ENCODE measurements around the gene CCHCR1.

CCHCR1 gene

DNA sequence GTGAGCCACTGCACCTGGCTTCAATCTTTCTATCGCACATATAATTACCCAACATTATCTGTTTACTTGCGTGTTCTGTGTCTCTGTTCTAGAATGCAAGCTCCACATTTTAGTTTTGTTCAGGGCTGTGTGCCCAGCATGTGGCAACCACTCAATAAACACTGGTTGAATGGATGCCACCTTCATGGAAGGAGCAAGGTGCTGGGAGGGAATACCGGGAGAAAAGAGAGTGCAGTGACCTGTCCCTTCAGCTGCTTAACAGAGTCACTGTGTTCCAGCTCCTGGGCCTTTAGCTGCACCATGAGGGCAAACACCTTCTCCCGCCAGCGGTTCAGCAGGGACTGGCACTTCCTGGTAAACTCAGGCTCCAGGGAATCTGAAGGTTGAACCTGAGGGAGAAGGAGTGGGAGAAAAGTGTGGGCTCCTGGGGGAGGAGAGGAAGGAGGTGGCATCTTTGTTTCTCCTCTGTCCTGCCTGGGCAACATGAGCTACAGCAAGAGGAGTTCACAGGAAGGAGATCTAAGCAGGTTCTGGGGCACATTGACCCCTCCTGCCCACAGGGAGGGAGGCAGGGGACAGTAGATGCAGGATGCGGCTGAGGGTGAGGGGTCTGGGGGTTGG is 7.7 kb downstream of the CCHCR1 start:
- no peak for TF ChIP-seq JUND (IDR thresholded peaks at IDR 0.05; ENCODE audit: low read depth)
- no peak for DNase-seq (ENCODE audit: low read depth in 1 of 2, low spot score in 1 of 2)
- in situ Hi-C loops (cut with HindIII; ENCODE audit: low pct_unique_long_range_greater_than_20kb, low sequenced_read_pairs) = no loop called here

DNA sequence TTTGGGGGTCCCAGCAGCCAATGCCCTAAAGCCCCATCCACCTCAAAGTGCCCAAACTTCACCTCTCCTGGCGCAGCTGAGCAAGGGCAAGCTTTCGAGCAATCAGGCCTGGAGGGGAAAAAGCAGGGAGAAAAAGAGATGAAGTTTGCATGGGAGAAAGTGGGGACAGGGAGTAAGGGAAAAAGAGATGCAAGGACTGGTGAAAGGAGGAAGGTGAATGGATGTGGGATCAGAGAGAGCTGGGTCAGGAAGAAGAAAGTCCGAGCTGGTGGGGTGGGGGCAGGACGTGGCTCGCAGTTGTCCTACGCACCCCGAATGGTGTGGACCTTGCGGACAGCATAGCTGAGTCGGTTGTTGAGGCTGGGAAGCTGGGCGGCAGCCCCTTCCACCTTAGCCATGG is 12.2 kb downstream of the CCHCR1 start:
- DNase-seq (ENCODE audit: low read depth in 1 of 2, low spot score in 1 of 2) = no peak
- in situ Hi-C loops (cut with HindIII; ENCODE audit: low pct_unique_long_range_greater_than_20kb, low sequenced_read_pairs) = no loop called here
- TF ChIP-seq JUND (IDR thresholded peaks at IDR 0.05; ENCODE audit: low read depth) = no peak

DNA sequence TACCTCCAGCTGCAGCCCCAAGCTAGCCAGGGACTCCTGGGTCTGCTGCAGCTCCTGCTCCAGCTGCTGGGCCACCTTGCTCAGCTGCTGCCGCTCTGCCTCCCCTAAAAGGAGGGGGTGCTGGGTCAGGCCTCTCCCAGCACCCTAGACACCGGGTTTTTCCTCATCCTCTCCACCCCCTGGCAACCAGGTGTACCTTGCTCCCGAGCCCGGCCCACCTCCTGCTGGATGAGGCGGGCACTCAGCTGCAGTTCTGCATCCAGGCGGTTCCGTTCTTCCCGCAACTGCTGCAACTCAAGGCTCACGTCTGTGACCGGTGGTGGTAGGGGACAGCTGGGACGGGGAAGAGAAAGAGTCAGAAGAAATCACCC is 12.6 kb downstream of the CCHCR1 start:
- no peak for DNase-seq (ENCODE audit: low read depth in 1 of 2, low spot score in 1 of 2)
- in situ Hi-C loops (cut with HindIII; ENCODE audit: low pct_unique_long_range_greater_than_20kb, low sequenced_read_pairs) = no loop called here
- TF ChIP-seq JUND (IDR thresholded peaks at IDR 0.05; ENCODE audit: low read depth) = no peak

DNA sequence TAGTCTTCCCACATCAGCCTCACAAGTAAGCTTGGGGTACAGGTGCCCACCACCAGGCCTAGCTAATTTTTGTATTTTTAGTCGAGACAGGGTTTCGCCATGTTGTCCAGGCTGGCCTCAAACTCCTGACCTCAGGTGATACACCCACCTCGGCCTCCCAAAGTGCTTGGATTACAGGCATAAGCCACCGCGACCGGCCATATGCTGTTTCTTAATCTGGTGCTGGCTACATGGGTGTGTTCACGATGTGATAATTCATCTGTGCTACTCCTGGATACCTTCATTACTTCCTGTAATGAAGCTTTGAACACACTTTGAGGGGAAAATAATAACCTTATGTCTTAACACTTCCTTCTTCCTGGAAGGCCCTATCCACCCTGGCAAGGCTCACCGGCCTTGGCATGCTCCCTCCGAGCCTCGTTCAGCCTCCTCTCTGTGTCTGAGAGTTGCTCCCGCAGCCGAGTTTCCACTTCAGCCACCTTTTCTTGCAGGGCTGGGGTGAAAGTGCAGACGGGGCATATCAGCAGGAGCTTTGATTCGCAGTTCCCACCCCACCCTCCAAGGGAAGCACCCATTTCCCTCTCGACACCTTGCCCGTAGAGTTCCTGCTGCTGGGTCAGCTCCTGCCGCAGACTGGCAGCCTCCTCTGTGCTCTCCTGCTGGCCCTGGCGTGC is 13.2 kb downstream of the CCHCR1 start:
- in situ Hi-C loops (cut with HindIII; ENCODE audit: low pct_unique_long_range_greater_than_20kb, low sequenced_read_pairs) = no loop called here
- TF ChIP-seq JUND (IDR thresholded peaks at IDR 0.05; ENCODE audit: low read depth) = no peak
- no peak for DNase-seq (ENCODE audit: low read depth in 1 of 2, low spot score in 1 of 2)

DNA sequence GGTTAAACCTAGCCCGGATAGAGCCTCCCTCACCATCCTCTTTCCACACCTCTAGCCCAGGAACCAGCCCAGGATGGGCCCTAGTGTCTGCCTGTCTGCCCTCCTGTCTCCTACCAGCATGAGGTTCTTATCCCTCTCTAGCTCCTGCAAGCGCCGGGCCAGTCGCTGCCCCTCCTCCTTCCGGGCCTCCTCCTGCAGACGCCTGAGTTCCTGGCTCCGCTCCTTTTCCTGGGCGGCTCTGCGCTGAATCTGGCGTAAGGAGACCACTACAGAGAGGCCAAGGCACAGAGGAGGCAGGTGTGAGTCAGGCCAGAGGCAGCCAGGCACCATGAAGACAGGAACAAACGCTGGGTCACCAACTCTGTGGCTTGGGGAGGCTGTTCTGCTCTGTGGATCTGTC is 14.5 kb downstream of the CCHCR1 start:
- in situ Hi-C loops (cut with HindIII; ENCODE audit: low pct_unique_long_range_greater_than_20kb, low sequenced_read_pairs) = no loop called here
- TF ChIP-seq JUND (IDR thresholded peaks at IDR 0.05; ENCODE audit: low read depth) = no peak
- no peak for DNase-seq (ENCODE audit: low read depth in 1 of 2, low spot score in 1 of 2)

DNA sequence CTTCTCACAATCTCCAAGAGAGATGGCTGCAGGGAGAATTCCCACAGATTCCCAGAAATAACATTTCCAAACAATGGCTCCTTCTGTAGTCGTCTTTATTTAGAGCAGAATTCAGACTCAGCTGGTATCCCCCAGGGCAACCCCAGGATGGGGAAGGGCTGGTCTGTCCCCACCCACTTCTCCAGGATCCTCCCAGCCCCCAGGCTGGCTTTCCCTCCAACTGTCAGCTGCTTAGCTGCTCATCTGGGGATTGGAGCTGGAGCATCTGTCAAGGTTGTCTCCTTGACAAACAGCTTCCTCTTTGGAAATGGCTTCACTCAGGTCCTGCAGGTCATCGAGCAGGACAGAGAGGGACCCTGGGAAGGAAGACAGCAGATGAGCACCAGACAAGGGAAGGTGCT is 15.2 kb downstream of the CCHCR1 start:
- TF ChIP-seq JUND (IDR thresholded peaks at IDR 0.05; ENCODE audit: low read depth) = no peak

DNA sequence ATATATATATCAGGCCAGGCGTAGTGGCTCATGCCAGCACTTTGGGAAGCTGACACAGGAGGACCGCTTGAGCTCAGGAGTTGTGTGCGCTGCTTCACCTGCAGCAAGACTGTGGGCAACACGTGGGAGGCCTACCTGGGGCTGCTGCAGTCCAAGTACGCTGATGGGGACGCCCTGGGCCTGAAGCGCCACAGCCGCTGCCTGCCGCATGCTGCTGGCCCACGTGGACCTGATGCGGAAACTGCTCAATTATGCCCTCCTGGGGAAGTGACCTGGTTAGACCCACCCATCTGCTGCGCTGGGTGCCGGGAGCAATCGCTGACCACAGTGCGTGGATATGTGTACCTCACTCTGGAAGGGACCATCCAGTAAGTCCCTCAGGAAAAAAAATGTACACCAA is 17.0 kb downstream of the CCHCR1 start:
- no peak for TF ChIP-seq JUND (IDR thresholded peaks at IDR 0.05; ENCODE audit: low read depth)
- no peak for DNase-seq (ENCODE audit: low read depth in 1 of 2, low spot score in 1 of 2)
- in situ Hi-C loops (cut with HindIII; ENCODE audit: low pct_unique_long_range_greater_than_20kb, low sequenced_read_pairs) = no loop called here

More for the DNA sequence above, 15.2 kb downstream of the CCHCR1 start:
- in situ Hi-C loops (cut with HindIII; ENCODE audit: low pct_unique_long_range_greater_than_20kb, low sequenced_read_pairs) = no loop called here
- DNase-seq (ENCODE audit: low read depth in 1 of 2, low spot score in 1 of 2) = no peak

DNA sequence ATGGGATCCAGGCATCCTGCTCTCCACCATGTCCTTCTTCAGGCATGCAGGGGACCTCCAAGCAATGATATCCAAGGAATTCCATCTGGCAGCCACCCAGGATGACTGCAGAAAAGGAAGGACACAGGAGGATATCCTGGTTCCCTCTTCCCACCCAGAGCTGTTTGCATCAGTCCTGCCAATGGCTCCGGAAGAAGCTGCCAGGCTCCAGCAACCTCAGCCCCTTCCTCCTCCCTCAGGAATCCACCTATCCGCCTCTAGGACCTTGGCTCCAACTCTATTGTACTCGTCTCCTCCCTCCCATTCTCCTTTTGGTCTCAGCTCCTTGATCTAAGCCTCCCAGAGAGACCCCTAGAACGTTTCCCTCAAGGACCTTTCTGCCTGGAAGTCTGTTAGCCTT is 18.0 kb downstream of the CCHCR1 start:
- peak in 1 of 2 experiments; percentile 30 for DNase-seq (ENCODE audit: low read depth in 1 of 2, low spot score in 1 of 2)
- no peak for TF ChIP-seq JUND (IDR thresholded peaks at IDR 0.05; ENCODE audit: low read depth)
- in situ Hi-C loops (cut with HindIII; ENCODE audit: low pct_unique_long_range_greater_than_20kb, low sequenced_read_pairs) = no loop called here

DNA sequence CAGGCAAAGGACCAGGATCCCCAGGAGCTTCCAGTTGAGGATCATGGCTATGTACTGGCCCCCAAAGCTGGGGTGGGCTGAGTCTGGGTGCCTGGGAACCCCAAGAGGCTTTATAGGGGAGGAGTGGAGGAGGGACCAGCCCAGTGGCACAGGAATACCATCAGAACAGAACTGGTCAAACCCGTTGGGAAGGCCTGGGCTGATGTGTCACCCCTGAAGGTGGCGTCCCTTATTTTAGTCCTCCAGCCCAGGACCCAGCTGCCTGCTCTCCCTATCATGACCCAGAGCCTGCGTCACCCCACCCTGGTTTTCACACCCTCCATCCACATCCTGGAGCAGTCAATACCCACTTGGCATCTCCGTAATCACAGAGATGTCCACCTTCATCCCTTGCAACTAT is 18.6 kb downstream of the CCHCR1 start, which contains the start of gene PSORS1C2:
Gene PSORS1C2 (minus strand): TSS at position 85 of the 400 bp plus-strand sequence. CDS start 40 bp downstream, at position 45.
- TF ChIP-seq JUND (IDR thresholded peaks at IDR 0.05; ENCODE audit: low read depth) = no peak
- peak in 1 of 2 experiments; percentile 49 for DNase-seq (ENCODE audit: low read depth in 1 of 2, low spot score in 1 of 2)
- in situ Hi-C loops (cut with HindIII; ENCODE audit: low pct_unique_long_range_greater_than_20kb, low sequenced_read_pairs) = no loop called here

DNA sequence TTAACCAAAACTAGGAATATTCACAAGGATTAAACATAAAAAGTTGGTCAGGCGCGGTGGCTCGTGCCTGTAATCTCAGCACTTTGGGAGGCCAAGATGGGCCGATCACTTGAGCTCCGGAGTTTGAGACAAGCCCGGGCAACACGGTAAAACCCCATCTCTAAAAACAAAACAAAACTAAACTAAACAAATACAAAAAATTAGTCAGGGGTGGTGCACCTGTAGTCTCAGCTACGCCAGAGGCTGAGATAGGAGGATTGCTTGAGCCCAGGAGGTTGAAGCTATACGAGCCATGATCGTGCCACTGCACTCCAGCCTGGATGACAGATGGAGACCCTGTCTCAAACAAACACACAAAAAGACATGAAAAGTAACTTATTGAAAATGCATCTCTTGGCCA is 21.9 kb downstream of the CCHCR1 start:
- in situ Hi-C loops (cut with HindIII; ENCODE audit: low pct_unique_long_range_greater_than_20kb, low sequenced_read_pairs) = no loop called here
- TF ChIP-seq JUND (IDR thresholded peaks at IDR 0.05; ENCODE audit: low read depth) = no peak
- DNase-seq (ENCODE audit: low read depth in 1 of 2, low spot score in 1 of 2) = no peak

DNA sequence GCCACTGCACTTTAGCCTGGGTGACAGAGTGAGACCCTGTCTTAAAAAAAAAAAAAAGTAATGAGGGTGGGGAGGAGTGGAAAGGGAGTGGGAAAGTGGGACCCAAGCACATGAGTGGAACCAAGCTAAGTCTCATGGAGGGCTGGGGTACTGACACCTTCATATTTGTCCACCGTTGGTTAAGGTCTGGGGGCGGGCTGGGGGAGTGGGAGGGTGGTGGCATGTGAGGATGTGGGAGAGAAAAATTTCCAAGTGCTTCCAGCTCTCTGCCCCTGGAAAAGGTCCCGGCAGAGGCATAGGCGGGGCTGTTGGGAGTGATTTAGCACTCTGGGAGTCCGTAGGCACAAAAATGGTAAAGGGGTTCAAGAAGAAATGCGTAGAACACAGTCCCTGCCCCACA is 24.8 kb downstream of the CCHCR1 start:
- DNase-seq (ENCODE audit: low read depth in 1 of 2, low spot score in 1 of 2) = no peak
- in situ Hi-C loops (cut with HindIII; ENCODE audit: low pct_unique_long_range_greater_than_20kb, low sequenced_read_pairs) = no loop called here
- TF ChIP-seq JUND (IDR thresholded peaks at IDR 0.05; ENCODE audit: low read depth) = no peak

DNA sequence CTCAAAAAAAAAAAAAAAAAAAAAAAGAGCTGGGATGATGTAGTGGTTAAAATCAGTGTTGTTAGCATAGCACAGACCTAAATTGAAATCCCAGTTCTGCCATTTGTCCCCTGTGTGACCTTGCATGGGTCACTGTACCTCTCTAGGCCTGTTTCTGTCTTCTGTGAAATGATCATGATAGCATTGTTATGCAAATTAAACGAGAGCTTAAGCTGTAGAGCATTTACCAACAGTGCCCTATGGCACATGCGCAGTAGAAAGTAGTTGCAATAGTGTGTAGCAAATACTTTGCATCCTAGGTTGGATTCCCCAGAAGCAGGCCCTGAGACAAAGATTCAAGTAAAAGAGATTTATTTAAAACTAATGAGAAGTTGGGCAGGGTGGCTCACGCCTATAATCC is 26.0 kb downstream of the CCHCR1 start:
- DNase-seq (ENCODE audit: low read depth in 1 of 2, low spot score in 1 of 2) = no peak
- no peak for TF ChIP-seq JUND (IDR thresholded peaks at IDR 0.05; ENCODE audit: low read depth)
- in situ Hi-C loops (cut with HindIII; ENCODE audit: low pct_unique_long_range_greater_than_20kb, low sequenced_read_pairs) = no loop called here

DNA sequence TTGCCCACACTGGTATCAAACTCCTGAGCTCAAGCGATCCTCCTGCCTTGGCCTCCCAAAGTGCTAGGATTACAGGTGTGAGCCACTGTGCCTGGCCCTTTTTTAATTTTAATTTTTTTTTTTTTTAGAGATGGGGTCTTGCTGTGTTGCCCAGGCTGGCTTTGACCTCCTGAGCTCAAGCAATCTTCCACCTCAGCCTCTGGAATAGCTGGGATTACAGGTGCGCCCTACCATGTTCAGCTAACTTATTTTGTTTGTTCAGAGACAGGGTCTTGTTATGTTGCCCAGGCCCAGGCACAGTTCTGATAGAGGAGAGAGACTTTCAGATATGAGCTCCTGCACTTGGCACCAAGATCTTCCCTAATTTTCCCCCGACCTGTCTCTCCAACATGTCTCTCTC is 26.9 kb downstream of the CCHCR1 start:
- no peak for TF ChIP-seq JUND (IDR thresholded peaks at IDR 0.05; ENCODE audit: low read depth)
- in situ Hi-C loops (cut with HindIII; ENCODE audit: low pct_unique_long_range_greater_than_20kb, low sequenced_read_pairs) = no loop called here
- DNase-seq (ENCODE audit: low read depth in 1 of 2, low spot score in 1 of 2) = no peak

DNA sequence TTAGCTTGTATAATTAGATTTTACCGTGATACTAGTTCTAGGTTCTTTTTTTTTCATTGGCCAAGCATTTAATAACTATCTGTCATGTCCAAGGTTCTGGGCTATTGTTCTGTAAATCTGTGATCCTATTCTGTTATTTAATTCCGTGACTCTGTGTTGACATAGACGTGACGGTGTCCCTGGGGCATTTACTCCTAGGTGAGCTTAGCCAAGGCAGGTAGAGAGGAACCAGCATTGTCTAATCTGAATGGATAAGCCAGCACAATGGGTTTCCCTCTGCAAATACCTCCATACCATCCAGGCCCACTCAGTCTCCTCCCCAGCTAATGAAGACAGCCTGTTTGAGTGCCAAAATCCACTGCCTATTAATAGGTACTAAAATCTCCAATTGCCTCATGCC is 28.5 kb downstream of the CCHCR1 start:
- in situ Hi-C loops (cut with HindIII; ENCODE audit: low pct_unique_long_range_greater_than_20kb, low sequenced_read_pairs) = no loop called here
- DNase-seq (ENCODE audit: low read depth in 1 of 2, low spot score in 1 of 2) = no peak
- no peak for TF ChIP-seq JUND (IDR thresholded peaks at IDR 0.05; ENCODE audit: low read depth)

Data from T47D (cell line).